WTC11 (cell line): Measurements from ENCODE around the gene DNAH11. TPM values are rescaled to one million over a fixed set of nuclear protein-coding genes. Genes with fewer than 3 reads are reported as not detected.

Experiments
- ATAC-seq: fragments of 200-7000 bp; cut with Tn5 transposase; 2 replicates; pipeline ENCODE4 v1.10.0; 2021; ENCODE audit warnings: mild to moderate bottlenecking, moderate library complexity
- CTCF ChIA-PET: fragments of 300-600 bp; sonication (Branson Sonifier 250); formaldehyde crosslinking; loops from one replicate; lab custom pipeline; 2021; ENCODE audit warnings: antibody characterized with exemption; lab: Charles Lee
- POLR2A ChIA-PET: fragments of 350-600 bp; sonication (Branson Sonifier 250); formaldehyde crosslinking; loops from one replicate; lab custom pipeline; 2021; ENCODE audit warnings: antibody characterized with exemption; lab: Charles Lee
- DNase-seq: peaks from one replicate; pipeline ENCODE4 v3.0.0; 2021; ENCODE audit warnings: low spot score
- H3K27ac Mint-ChIP-seq: 2 replicates; pipeline ENCODE4 v1.8.0; 2021; ENCODE audit warnings: mixed read lengths
- H3K27me3 Mint-ChIP-seq: 2 replicates; pipeline ENCODE4 v1.8.0; 2021; ENCODE audit warnings: low read depth, mild to moderate bottlenecking, moderate library complexity, mixed read lengths
- H3K36me3 Mint-ChIP-seq: 2 replicates; pipeline ENCODE4 v1.8.0; 2021; ENCODE audit warnings: mixed read lengths
- H3K4me1 Mint-ChIP-seq: 2 replicates; pipeline ENCODE4 v1.8.0; 2022; ENCODE audit warnings: mixed read lengths
- H3K4me3 Mint-ChIP-seq: 2 replicates; pipeline ENCODE4 v1.8.0; 2021; ENCODE audit warnings: mild to moderate bottlenecking, moderate library complexity, mixed read lengths
- H3K9me3 Mint-ChIP-seq: 2 replicates; pipeline ENCODE4 v1.8.0; 2021; ENCODE audit warnings: mixed read lengths
- AR ChIP-seq: fragments of 250-450 bp; sonication (Bioruptor Pico); IDR thresholded peaks from 2 replicates; pipeline ENCODE4 v1.9.0; 2021; ENCODE audit warnings: mild to moderate bottlenecking
- E2F1 ChIP-seq: sonication (generic); formaldehyde crosslinking; IDR thresholded peaks from 2 replicates; pipeline ENCODE4 v1.8.0; 2022; ENCODE audit warnings: mild to moderate bottlenecking, missing genetic modification reagents
- ELF4 ChIP-seq: sonication (generic); formaldehyde crosslinking; IDR thresholded peaks from 2 replicates; pipeline ENCODE4 v1.8.1; 2022; ENCODE audit warnings: low read depth, mild to moderate bottlenecking, moderate library complexity, missing genetic modification reagents
- FOXP4 ChIP-seq: sonication (generic); formaldehyde crosslinking; IDR thresholded peaks from 2 replicates; pipeline ENCODE4 v1.8.0; 2022; ENCODE audit warnings: mild to moderate bottlenecking, missing genetic modification reagents
- NFATC4 ChIP-seq: fragments of 250-450 bp; sonication (Bioruptor Pico); IDR thresholded peaks from 2 replicates; pipeline ENCODE4 v1.9.0; 2021; ENCODE audit warnings: mild to moderate bottlenecking
- PRDM15 ChIP-seq: sonication (generic); formaldehyde crosslinking; IDR thresholded peaks from 2 replicates; pipeline ENCODE4 v1.8.0; 2022; ENCODE audit warnings: missing genetic modification reagents
- PRRX2 ChIP-seq: fragments of 250-450 bp; sonication (Bioruptor Pico); IDR thresholded peaks from 2 replicates; pipeline ENCODE4 v1.8.0; 2021; ENCODE audit warnings: mild to moderate bottlenecking
- RELA ChIP-seq: sonication (generic); formaldehyde crosslinking; IDR thresholded peaks from 2 replicates; pipeline ENCODE4 v1.8.1; 2022; ENCODE audit warnings: missing genetic modification reagents, mild to moderate bottlenecking, borderline replicate concordance
- TEAD1 ChIP-seq: sonication (generic); formaldehyde crosslinking; IDR thresholded peaks from 2 replicates; pipeline ENCODE4 v1.8.0; 2022; ENCODE audit warnings: mild to moderate bottlenecking, missing genetic modification reagents
- USF2 ChIP-seq: sonication (generic); formaldehyde crosslinking; IDR thresholded peaks from 2 replicates; pipeline ENCODE4 v1.8.1; 2023; ENCODE audit warnings: mild to moderate bottlenecking, missing genetic modification reagents, moderate library complexity
- ZMAT4 ChIP-seq: fragments of 250-450 bp; sonication (Bioruptor Pico); IDR thresholded peaks from 2 replicates; pipeline ENCODE4 v1.9.0; 2021; ENCODE audit warnings: mild to moderate bottlenecking
- ZNF138 ChIP-seq: sonication (generic); formaldehyde crosslinking; conservative IDR thresholded peaks from 2 replicates; pipeline ENCODE4 v1.8.1; 2022; ENCODE audit warnings: mild to moderate bottlenecking, moderate library complexity, missing genetic modification reagents
- ZNF423 ChIP-seq: fragments of 250-450 bp; sonication (Bioruptor Pico); IDR thresholded peaks from 2 replicates; pipeline ENCODE4 v2.1.2; 2022; ENCODE audit warnings: mild to moderate bottlenecking, moderate library complexity
- total RNA-seq: library from RNA; stranded (reverse); gene quantifications from 3 replicates; pipeline ENCODE4 v1.2.3, GENCODE V29; 2021

DNAH11 gene
- total RNA-seq, 1 experiment from 2014 or later: 6.4 TPM

GRCh38 chr7:21596801-21597200 lies 54.0 kb downstream of the DNAH11 start (continued):
- TF ChIP-seq PRDM15 (CRISPR knock-in tag) (no peak), NFATC4 (no peak), TEAD1 (no peak), ZNF138 (CRISPR knock-in tag) (no peak)

GRCh38 chr7:21603462-21603861 lies 60.6 kb downstream of the DNAH11 start:
- H3K27ac Mint-ChIP-seq: no peak overlapping the region
- DNase-seq (no peak), ATAC-seq (no peak)
- no peak for TF ChIP-seq AR (CRISPR knock-in tag)
- no peak for TF ChIP-seq ZMAT4 (CRISPR knock-in tag)
- TF ChIP-seq E2F1 (CRISPR knock-in tag): no peak
- no peak overlapping the region for H3K4me3 Mint-ChIP-seq
- peaks cover 10% of the 10 kb centered on the region for H3K9me3 Mint-ChIP-seq
- no peaks in the 10 kb centered on the region for H3K27me3 Mint-ChIP-seq
- POLR2A ChIA-PET: no interaction called here
- peaks cover 8% of the 10 kb centered on the region for H3K4me1 Mint-ChIP-seq
- CTCF ChIA-PET: no interaction called here
- H3K36me3 Mint-ChIP-seq: peaks cover 9% of the 10 kb centered on the region

- ChIA-PET POLR2A (no interaction called here), CTCF (no interaction called here)
- Mint-ChIP-seq H3K4me3 (no peak overlapping the region), H3K27me3 (no peaks in the 10 kb centered on the region), H3K4me1 (peaks cover 8% of the 10 kb centered on the region), H3K9me3 (peaks cover 3% of the 10 kb centered on the region), H3K27ac (no peak overlapping the region), H3K36me3 (peaks cover 2% of the 10 kb centered on the region)
- ATAC-seq: no peak
- no peak for DNase-seq
- TF ChIP-seq FOXP4 (CRISPR knock-in tag) (no peak), PRRX2 (CRISPR knock-in tag) (no peak), ZNF423 (CRISPR knock-in tag) (no peak), RELA (no peak), USF2 (CRISPR knock-in tag) (no peak), ELF4 (CRISPR knock-in tag) (no peak)
These were observed 61.3 kb downstream of the DNAH11 start for GRCh38 chr7:21603972-21604749.
